Activated CD4-positive, alpha-beta T cell treated with anti-CD3 and anti-CD28 coated beads for 4 hours (primary cell): Measurements from ENCODE around the gene RALGAPA2.
A peak's percentile ranks its signal among the peaks of the same experiment; 100 is the strongest.

Experiments used
- DNase-seq, 2 donors: peaks; one replicate each; pipeline ENCODE4 v3.0.0-alpha.2; 2020

Gene RALGAPA2

DNA sequence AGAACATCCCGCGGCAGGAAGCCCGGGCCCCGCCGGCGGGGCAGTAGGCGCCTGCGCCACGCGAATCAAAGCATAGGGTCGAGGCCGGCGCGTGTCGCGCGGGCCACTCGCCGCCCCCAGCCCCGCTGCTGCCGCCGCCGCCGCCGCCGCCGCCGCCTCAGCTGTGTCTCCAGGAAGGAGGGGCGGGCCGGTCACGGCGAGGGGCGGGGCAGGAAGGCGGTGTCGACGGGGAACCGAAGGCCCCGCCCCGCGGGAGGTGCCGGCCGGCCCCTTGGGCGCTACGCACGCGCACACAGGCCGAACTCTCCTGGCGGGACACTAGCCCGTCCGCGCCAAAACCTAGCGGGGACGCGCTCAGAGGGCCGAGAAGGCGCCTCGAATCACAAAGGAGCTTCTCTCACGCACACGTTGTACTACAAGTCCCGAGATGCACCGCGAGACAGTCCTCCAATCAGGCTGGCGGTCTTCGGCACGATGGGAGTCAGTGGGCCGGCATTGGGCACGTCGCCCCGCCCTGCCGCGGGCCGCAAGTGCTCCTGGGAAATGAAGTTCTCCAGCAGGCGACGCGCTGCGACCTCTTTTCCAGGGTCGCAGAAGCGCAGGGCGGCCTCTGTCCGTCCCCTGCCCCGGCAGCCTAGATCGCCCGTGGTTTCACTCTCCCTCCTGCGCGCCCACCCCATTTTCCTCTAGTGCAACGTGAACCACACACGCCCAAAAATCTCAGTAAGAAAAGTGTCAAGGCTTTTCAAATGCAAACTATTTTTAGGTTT is at the start of gene RALGAPA2:
Gene RALGAPA2, minus strand, starts transcription at position 171 of the 770 bp plus-strand sequence. Its CDS starts 164 bp downstream, at position 7.
- peak; percentile 95 to 96 for DNase-seq

DNA sequence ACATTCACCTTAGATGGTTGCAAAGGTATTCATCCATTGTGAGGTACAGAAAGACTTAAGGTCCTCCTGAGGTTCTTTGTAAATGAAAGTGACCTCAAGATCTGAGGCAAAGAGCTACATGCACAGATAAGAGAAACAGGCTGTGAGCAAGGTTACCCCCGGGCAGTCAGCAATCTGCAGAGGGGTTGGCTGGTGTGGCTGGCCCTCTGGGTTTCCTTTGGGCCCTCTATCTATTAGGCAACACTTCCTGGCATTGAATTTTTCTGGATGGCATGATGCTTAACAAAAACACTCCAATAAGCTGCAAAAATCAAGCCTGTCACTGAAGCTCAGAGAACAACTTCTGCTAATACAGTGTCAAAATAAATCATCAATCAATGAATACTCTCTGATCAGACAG is 48.9 kb upstream of the RALGAPA2 start:
- DNase-seq = no peak

DNA sequence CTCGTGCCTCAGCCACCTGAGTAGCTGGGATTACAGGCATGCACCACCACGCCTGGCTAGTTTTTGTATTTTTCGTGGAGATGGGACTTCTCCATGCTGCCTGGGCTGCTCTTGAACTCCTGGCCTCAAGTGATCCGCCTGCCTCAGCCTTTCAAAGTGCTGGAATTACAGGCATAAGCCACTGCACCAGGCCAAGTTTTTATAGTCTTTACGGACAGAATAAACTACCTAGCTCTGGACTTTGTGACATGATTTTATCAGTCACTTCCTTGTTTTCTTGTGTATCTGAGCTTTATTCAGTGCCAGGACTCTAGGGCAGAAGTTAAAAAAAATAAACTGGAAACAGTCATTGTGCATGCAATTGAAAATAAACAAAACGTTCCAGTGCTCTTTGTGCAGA is 46.7 kb upstream of the RALGAPA2 start:
- DNase-seq = no peak

- no peak for DNase-seq
These were observed 43.4 kb upstream of the RALGAPA2 start for GRCh38 chr20:20755674-20756319.

DNA sequence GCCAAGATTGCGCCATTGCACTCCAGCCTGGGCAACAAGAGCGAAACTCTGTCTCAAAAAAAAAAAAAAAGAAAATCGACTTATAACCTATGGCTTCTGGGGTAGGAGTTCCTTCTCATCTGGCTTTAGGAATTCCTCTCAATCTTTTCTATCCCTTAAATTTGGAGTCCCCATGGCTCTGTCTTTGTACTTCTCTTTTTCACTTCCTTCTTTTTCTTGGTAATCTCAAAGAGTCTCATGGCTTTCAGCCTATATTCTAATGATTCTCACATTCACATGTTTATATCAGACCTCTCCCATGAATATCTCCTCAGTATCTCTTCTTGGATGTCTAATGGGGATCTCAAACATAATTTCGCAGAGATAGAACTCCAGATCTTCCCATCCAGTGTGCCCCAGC is 42.8 kb upstream of the RALGAPA2 start:
- no peak for DNase-seq

- no peak for DNase-seq
These were observed 42.3 kb upstream of the RALGAPA2 start for GRCh38 chr20:20754714-20755113.

DNA sequence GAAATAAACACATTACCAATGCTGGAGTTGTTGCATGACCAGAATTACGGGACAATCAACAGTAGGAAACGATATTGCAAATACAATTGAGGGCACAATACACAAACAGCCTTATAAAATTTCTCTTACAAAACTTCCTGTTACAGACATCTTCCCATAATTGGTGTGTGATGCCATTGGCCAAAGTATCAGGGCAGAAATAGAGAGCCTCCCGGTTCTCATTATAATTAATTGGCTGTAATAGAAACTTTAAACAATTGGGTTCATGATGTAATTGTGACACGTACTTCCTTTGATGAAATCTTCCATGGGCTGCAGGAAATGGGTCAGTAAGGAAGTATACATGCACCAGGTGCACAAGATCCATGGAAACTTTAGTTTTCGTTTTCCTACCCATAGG is 40.3 kb upstream of the RALGAPA2 start:
- no peak for DNase-seq

GRCh38 chr20:20747298-20747697 is 34.9 kb upstream of the RALGAPA2 start:
- no peak for DNase-seq

DNA sequence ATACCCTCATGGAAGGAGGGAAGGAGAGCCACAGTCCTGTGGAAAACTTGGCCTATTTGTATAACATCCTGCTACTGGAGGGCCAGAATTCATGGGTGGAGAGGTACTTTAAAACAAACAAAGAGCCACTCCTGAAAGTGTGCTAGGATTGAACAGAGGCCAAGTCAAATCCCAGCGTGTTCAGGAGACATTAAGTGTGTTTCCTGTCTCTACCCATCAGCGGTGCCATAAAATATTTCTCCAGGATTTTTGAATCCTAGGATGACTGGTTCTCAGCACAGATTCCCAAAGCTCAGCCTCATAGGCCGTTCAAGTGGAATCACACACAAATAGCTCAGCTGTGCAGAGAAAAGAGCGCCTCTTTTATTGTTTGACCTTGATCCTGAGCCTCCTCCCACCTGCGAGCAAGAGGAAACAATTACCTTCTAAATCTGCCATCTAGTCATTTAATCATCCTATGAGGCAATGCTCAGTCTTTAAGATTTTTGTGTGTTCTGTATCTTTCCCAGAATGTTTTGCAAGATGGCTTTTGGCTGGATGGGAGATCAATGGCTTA is 31.8 kb upstream of the RALGAPA2 start:
- no peak for DNase-seq

DNA sequence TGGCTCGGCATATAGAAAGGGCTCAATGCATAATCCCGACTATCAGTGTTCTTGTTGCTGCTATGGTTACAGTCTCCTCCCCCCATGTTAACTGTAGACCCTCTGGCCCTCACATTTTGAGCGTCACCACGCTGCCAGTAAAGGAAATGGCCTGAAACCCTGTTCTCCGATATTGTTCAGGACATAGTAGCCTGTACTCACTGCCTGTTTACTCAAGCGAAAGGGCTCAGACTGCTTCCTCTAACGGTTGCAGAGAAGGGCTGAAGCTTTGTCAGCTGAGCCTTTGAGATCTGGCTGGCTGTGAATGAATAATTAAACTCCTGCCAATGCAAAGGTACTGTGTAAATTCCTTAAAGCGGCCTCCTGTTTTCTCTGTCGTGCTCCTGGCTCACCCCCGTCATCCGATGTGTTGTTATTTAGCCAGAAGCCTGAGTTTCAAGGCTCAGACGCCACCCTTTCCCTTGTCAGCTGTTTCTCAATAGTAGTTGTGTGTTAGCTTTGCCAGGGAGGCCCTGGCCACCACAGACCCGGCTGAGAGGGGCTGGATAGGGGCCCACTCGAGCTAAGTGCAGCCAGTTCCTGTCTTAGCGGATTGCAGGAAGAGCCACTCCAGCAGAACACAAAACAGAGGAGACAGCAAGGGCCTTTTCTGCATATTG is 31.2 kb upstream of the RALGAPA2 start:
- DNase-seq = no peak

- no peak for DNase-seq
These were observed 28.9 kb upstream of the RALGAPA2 start for GRCh38 chr20:20741087-20742045.

GRCh38 chr20:20740541-20740940 is 28.1 kb upstream of the RALGAPA2 start:
- DNase-seq = no peak

GRCh38 chr20:20737158-20737557 is 24.7 kb upstream of the RALGAPA2 start:
- no peak for DNase-seq

- no peak for DNase-seq
These were observed 23.9 kb upstream of the RALGAPA2 start for GRCh38 chr20:20736303-20736702.

DNA sequence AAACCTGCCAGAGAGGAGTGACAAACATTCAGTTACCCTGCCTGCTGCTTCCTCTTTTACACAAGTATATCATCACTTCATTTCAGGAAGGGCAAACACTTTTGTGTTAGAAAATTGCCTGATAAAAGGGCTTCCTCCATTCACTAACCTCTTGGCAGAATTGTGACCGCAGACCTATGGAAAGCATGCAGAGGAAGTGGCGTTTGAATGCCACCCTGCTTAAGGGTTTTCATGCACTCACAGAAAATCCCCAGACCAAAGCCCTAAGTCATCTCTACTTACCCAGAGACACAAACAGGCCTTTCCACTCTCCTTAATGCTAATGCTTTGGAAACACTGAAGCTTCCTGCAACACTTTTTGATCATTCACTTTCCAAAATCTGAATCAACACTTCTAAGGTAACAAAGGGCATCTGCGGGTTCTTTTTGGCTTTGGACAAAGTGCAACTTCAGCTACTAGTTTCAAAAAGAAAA is 22.1 kb upstream of the RALGAPA2 start:
- no peak for DNase-seq

DNA sequence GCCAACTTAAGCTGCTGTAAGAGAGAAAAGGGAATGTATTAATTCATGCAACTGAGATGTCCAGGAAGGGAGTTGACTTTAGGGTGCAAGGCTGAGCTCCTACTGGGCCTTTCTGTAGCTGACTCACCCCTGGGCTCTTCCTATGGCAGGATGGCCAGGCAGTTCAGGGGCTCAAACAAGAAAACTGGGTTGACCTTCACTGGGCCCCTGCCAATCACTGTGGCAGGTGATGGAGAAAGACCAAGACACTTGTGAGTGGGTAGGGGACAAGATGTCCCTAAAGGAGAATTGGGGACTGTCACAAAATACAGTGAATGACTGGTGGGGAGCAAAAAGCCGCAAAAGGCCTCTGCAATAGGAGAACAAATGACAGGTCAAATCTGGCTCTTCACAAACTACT is 21.5 kb upstream of the RALGAPA2 start:
- no peak for DNase-seq

- DNase-seq = no peak
These were observed 20.2 kb upstream of the RALGAPA2 start for GRCh38 chr20:20732641-20733040.

GRCh38 chr20:20731945-20732296 is 19.5 kb upstream of the RALGAPA2 start:
- no peak for DNase-seq

DNA sequence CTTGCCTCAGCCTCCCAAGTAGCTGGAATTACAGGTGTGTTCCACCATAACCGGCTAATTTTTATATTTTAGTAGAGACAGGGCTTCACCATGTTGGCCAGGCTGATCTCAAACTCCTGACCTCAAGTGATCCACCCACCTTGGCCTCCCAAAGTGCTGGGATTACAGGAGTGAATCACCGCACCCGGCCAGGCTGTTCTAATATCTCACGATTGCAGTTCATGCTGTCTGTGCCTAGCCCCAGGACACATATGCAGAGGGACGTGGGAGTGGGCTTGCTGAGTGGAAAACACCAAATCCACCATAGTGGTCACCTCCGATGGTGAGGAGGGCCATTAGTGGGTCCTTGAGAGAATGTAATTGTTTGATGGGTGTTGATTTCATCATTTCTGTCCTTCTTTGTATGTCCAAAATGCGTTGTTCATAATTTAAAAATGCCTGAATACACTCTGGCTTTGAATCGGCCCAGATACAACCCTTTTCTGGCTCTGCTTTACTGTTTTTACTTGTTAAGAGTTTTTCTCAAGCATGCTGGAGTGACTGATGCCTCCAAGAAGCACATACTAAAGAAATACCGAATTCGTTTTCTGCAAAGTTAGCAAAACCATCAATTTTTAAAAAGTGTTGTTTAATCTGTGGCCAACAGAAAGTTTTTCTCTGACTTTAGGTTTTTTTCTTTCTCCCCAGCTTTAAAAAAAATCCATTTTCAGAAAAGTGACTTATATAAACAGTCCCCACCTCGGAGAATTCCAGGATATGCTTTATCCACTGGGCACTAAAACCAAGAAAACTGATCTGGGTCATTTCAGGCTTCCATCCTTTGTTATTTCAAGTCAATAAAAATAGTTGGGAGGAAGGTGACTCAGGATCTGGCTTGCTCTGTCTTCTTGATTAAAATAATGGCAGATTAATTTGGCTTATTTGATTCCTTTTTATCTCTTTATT is 18.8 kb upstream of the RALGAPA2 start:
- DNase-seq = no peak

- no peak for DNase-seq
These were observed 17.1 kb upstream of the RALGAPA2 start for GRCh38 chr20:20729563-20729962.

DNA sequence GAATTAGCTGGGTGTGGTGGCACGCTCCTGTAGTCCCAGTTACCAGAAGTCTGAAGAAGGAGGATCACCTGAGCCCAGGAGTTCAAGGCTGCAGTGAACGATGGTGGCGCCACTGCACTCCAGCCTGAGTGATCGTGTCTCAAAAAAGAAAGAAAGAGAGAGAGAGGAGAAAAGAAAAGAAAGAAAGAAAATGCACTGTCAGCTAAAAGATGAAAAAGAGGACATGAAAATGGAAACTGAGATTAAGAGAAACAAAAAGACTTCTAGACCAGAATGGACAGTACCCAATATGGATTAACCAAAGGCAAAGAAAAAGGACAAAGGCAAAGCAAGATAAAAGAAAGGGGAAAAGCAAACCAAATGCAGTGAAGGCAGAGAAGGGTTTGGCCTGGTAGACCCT is 9.0 kb upstream of the RALGAPA2 start:
- DNase-seq = no peak
